Thoracic aorta (tissue), 2 donors: ENCODE results near the gene BSPH1. TPM values are rescaled to one million over a fixed set of nuclear protein-coding genes. Genes with fewer than 3 reads are reported as not detected.
"Not testable (repeated sequence)": the region's sequence is repeated elsewhere in the genome, so short reads cannot be mapped to it uniquely, and the experiment has no call there.

Experiments used
- ATAC-seq: fragments of 150-250 bp; one replicate; pipeline ENCODE4 v1.8.0; 2017; ENCODE audit warnings: low read depth; ENCODE audit not compliant: insufficient number of reproducible peaks, low FRiP score
- DNase-seq: peaks from one replicate; pipeline ENCODE4 v3.0.0-alpha.2; 2020; ENCODE audit warnings: low spot score
- H3K27ac ChIP-seq, 2 donors: fragments of 200-600 bp; sonication (generic); 1 replicate in 1 of 2; 2 replicates in 1 of 2; pipeline ENCODE4 v1.5.1; 2016; ENCODE audit warnings: mild to moderate bottlenecking in 2 of 2, moderate library complexity in 2 of 2
- H3K27me3 ChIP-seq: fragments of 200-600 bp; sonication (generic); replicated peaks from 2 replicates; pipeline ENCODE4 v1.6.0; 2016; ENCODE audit warnings: mild to moderate bottlenecking; ENCODE audit not compliant: insufficient read depth
- H3K36me3 ChIP-seq: fragments of 200-600 bp; sonication (generic); one replicate; pipeline ENCODE4 v1.5.1; 2016
- H3K4me1 ChIP-seq, 2 donors: fragments of 200-600 bp; sonication (generic); 1 replicate in 1 of 2; 2 replicates in 1 of 2; pipeline versions ENCODE4 v1.5.1 to v1.6.0; 2016; ENCODE audit warnings: low read depth in 2 of 2, mild to moderate bottlenecking in 1 of 2; ENCODE audit not compliant: control insufficient read depth in 1 of 2
- H3K4me3 ChIP-seq: fragments of 200-600 bp; sonication (generic); 2 replicates; pipeline ENCODE4 v1.5.1; 2016; ENCODE audit warnings: mild to moderate bottlenecking
- H3K9me3 ChIP-seq: fragments of 200-600 bp; sonication (generic); 2 replicates; pipeline ENCODE4 v1.5.1; 2016
- total RNA-seq, 2 donors: library from RNA; depleted of rRNA; stranded (reverse); fragments of >200 nt; gene quantifications; one replicate each; pipeline versions ENCODE4 v1.1.0 to v1.2.3, GENCODE V29; 2016
- TF ChIP-seq, protein P1 (sequence below): fragments of 200-600 bp; sonication (generic); IDR thresholded peaks from one replicate; pipeline ENCODE4 v1.5.1; 2019; ENCODE audit warnings: antibody characterized with exemption

Gene BSPH1
- total RNA-seq, 2 donors from 2014 or later = not detected

DNA sequence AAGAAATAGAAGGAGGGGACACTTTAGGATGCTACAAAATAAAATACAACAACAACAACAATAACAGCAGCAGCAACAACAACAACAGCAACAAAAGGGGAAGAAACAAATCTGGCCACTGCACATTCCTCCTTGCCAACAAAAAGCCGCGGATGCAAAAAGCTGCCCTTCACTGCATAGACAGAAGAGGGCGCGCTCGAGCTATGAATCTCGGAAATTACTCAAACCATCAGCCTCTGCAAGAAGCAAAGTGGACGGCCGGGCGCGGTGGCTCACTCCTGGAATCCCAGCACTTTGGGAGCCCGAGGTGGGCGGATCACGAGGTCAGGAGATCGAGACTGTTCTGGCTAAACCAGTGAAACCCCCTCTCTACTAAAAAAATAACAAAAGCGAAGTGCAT lies 71.9 kb downstream of the BSPH1 start:
- not testable (repeated sequence) for H3K27me3 ChIP-seq, ATAC-seq, H3K9me3 ChIP-seq, H3K4me3 ChIP-seq, H3K36me3 ChIP-seq, H3K27ac ChIP-seq, DNase-seq, H3K4me1 ChIP-seq
- TF ChIP-seq, protein P1, sequence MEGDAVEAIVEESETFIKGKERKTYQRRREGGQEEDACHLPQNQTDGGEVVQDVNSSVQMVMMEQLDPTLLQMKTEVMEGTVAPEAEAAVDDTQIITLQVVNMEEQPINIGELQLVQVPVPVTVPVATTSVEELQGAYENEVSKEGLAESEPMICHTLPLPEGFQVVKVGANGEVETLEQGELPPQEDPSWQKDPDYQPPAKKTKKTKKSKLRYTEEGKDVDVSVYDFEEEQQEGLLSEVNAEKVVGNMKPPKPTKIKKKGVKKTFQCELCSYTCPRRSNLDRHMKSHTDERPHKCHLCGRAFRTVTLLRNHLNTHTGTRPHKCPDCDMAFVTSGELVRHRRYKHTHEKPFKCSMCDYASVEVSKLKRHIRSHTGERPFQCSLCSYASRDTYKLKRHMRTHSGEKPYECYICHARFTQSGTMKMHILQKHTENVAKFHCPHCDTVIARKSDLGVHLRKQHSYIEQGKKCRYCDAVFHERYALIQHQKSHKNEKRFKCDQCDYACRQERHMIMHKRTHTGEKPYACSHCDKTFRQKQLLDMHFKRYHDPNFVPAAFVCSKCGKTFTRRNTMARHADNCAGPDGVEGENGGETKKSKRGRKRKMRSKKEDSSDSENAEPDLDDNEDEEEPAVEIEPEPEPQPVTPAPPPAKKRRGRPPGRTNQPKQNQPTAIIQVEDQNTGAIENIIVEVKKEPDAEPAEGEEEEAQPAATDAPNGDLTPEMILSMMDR = peak; percentile 58

Other genes starting within 250 kb of the BSPH1 start
- 100 to 1,000 TPM; 189 to 220 TPM for gene NOP53, start 246.6 kb downstream of the BSPH1 start, total RNA-seq
- 1,000 to 10,000 TPM in 1 of 2 donors, 100 to 1,000 TPM in 1; 504 to 1,102 TPM for gene SELENOW, start 213.5 kb downstream of the BSPH1 start, total RNA-seq
- gene TPRX1, start 187.6 kb downstream of the BSPH1 start, total RNA-seq = not detected
- gene CRX, start 170.2 kb downstream of the BSPH1 start, total RNA-seq = not detected
- gene TPRX2, start 132.9 kb downstream of the BSPH1 start, total RNA-seq = not detected
- not detected for gene SULT2A1, start 105.9 kb downstream of the BSPH1 start, total RNA-seq
- not detected for gene ELSPBP1, start 2.5 kb upstream of the BSPH1 start, total RNA-seq
- not detected for gene CABP5, start 51.9 kb upstream of the BSPH1 start, total RNA-seq
- gene PLA2G4C, start 118.6 kb upstream of the BSPH1 start, total RNA-seq = 10 to 100 TPM; 24.2 to 35.9 TPM
- gene LIG1, start 178.2 kb upstream of the BSPH1 start, total RNA-seq = 10 to 100 TPM in 1 of 2 donors, 1 to 10 TPM in 1; 5.4 to 23.2 TPM
- 1 to 10 TPM; 4.4 to 9.3 TPM for gene ZSWIM9, start 178.5 kb upstream of the BSPH1 start, total RNA-seq